Measurements from ENCODE around the gene CSKMT. TPM values are rescaled to one million over a fixed set of nuclear protein-coding genes. Genes with fewer than 3 reads are reported as not detected.

Gene CSKMT
- total and polyA plus RNA-seq, 2 donors (not counting 3 experiments of a cell fraction or from before 2014, with no cell fraction given) = 7.8 to 38.1 TPM

DNA sequence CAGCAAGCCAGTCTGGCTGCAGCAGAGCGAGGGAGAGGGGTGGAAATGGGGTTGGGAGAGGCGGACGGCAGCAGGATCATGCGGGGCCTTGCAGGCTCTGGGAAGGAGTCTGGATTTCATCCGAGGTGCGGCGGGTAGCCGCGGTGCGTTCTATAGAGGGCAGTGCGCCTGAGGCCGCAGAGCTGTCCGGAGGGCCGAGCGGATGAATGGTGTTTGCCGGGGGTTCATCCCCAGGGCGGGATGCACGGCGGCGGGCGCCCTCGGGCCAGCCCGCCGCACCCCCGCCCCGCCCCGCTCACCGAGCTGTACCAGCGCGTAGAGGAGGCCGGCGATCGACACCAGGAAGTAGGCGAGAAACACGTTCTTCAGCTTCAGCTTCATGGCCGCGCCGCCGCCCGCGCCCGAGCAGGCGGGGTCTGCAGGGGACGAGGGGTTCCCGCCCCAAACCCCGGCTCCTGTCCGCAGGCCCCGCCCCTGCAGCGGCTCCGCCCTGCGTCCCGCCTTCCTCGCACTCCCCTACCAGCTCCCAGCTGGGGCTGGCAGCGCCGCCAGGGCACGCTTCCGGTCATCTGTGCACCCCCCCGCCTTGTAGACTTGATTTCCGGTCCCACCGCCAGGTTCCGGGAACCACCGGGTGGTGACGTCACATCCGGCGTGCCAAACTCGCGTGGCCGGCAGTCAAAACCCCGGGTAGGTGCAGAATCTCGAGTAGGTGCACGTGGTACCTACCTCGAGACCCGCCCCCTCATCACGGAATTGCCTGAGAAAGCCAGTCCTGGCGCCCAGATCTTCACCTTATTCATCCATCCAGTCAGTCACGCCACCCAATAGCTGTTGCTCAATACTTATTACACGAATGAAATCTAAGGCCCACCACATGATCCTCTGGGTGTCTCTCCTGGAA, 43.3 kb upstream of the CSKMT start, which contains the start of gene B3GAT3:
Gene B3GAT3, minus strand, starts transcription at position 420 of the 904 bp plus-strand sequence. Its CDS starts 39 bp downstream, at position 381.
- H3K9me1 ChIP-seq (replicated peaks; ENCODE audit: control insufficient read depth, extremely low read depth, insufficient read depth, low read length) = no peaks in the 10 kb centered on the region
- intact Hi-C loops (cut with micrococcal nuclease) = loop anchor here (1.0 to 2.0 kb wide), 3 partner anchors 10 to 31 kb away; partner anchors contain the start of genes EML3, GANAB and TUT1
- H3K79me2 ChIP-seq (ENCODE audit: control insufficient read depth, insufficient read depth, low read length) = peaks cover 6% of the 10 kb centered on the region
- peak; percentile 96 for FAIRE-seq
- H3K4me2 ChIP-seq (ENCODE audit: insufficient read depth, low read length) = peak within 1 kb of the TSS; percentile 84
- peak within 1 kb of the TSS; percentile 14 to 80 (median 66) for H3K4me3 ChIP-seq (replicated peaks in 1 of 3; ENCODE audit: insufficient read depth in 1 of 3, low read depth in 1 of 3, low read length in 3 of 3)
- ChIA-PET CTCF (interaction anchor here (0.5 to 2.2 kb wide), 14 partner anchors 9 to 227 kb away, joined by 3 to 30 read pairs (median 4); partner anchors contain the start of genes AHNAK, C11orf98, CSKMT and EEF1G), POLR2A (interaction anchor here (0.6 to 3.1 kb wide), 6 partner anchors 10 to 240 kb away, joined by 3 to 14 read pairs (median 5); partner anchors contain the start of genes C11orf98, CSKMT, EML3 and GANAB)
- H2AFZ ChIP-seq (ENCODE audit: low read depth, low read length) = peak within 1 kb of the TSS; percentile 41
- dilution Hi-C loops (cut with MboI; ENCODE audit: extremely low pct_ligation_motif_present, low sequenced_read_pairs) = no loop called here
- H3K36me3 ChIP-seq (ENCODE audit: control insufficient read depth in 2 of 2, extremely low read depth in 1 of 2, insufficient read depth in 2 of 2, low read length in 2 of 2) = peaks cover 6 to 20% of the 10 kb centered on the region in 2 experiments
- H3K4me1 ChIP-seq (ENCODE audit: control insufficient read depth, extremely low read depth, insufficient read depth, low read length) = peaks cover 15% of the 10 kb centered on the region
- no TSS peak for BruUV-seq (replicated peaks)
- H4K20me1 ChIP-seq (replicated peaks; ENCODE audit: control insufficient read depth, extremely low read depth, insufficient read depth, low read length) = no peaks in the 10 kb centered on the region
- H3K27ac ChIP-seq (ENCODE audit: insufficient read depth, low read depth, low read length) = peak within 1 kb of the TSS; percentile 88
- TF ChIP-seq JUN (IDR thresholded peaks at IDR 0.05; ENCODE audit: borderline replicate concordance, insufficient read depth, insufficient read length, low read depth) (peak; percentile 68), POLR2AphosphoS5 (IDR thresholded peaks at IDR 0.05; ENCODE audit: insufficient read depth, low read depth, low read length) (peak; percentile 98), POLR2A (IDR thresholded peaks at IDR 0.05; ENCODE audit: low read depth, low read length) (peak; percentile 95), MYC (IDR thresholded peaks at IDR 0.05; ENCODE audit: low read depth, low read length) (peak; percentile 65)
- TF ChIP-seq, protein P1, sequence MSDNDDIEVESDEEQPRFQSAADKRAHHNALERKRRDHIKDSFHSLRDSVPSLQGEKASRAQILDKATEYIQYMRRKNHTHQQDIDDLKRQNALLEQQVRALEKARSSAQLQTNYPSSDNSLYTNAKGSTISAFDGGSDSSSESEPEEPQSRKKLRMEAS (IDR thresholded peaks at IDR 0.05; ENCODE audit: insufficient read depth, insufficient read length) = peak; percentile 92
- TF ChIP-seq, protein P2, sequence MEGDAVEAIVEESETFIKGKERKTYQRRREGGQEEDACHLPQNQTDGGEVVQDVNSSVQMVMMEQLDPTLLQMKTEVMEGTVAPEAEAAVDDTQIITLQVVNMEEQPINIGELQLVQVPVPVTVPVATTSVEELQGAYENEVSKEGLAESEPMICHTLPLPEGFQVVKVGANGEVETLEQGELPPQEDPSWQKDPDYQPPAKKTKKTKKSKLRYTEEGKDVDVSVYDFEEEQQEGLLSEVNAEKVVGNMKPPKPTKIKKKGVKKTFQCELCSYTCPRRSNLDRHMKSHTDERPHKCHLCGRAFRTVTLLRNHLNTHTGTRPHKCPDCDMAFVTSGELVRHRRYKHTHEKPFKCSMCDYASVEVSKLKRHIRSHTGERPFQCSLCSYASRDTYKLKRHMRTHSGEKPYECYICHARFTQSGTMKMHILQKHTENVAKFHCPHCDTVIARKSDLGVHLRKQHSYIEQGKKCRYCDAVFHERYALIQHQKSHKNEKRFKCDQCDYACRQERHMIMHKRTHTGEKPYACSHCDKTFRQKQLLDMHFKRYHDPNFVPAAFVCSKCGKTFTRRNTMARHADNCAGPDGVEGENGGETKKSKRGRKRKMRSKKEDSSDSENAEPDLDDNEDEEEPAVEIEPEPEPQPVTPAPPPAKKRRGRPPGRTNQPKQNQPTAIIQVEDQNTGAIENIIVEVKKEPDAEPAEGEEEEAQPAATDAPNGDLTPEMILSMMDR (IDR thresholded peaks at IDR 0.05; ENCODE audit: extremely low read depth in 1 of 2, insufficient read depth in 1 of 2, low read depth in 1 of 2, low read length in 2 of 2) = no peak
- H3K9me3 ChIP-seq (replicated peaks; ENCODE audit: control insufficient read depth, insufficient read depth, low read length) = no peaks in the 10 kb centered on the region
- peak; percentile 96 for DNase-seq (ENCODE audit: low read depth, low spot score)
- H3K9ac ChIP-seq (replicated peaks; ENCODE audit: extremely low read depth, insufficient read depth, low read length) = peak within 1 kb of the TSS; percentile 65
- H3K27me3 ChIP-seq (ENCODE audit: control insufficient read depth in 2 of 2, insufficient read depth in 2 of 2, low read length in 2 of 2) = no peaks in the 10 kb centered on the region

All from endothelial cell of umbilical vein (primary cell).